Vagina (tissue), 2 donors: Measurements from ENCODE around the gene IL11RA.

ENCODE experiments used
- POLR2A ChIP-seq, 2 donors: fragments of 450-650 bp; IDR thresholded peaks; one replicate each; pipeline ENCODE4 v1.6.1; 2017; ENCODE audit warnings: antibody characterized with exemption in 2 of 2, mild to moderate bottlenecking in 2 of 2, moderate library complexity in 2 of 2
- POLR2AphosphoS5 ChIP-seq, 2 donors: sonication (generic); formaldehyde crosslinking; IDR thresholded peaks; one replicate each; pipeline ENCODE4 v1.9.0; 2017; ENCODE audit warnings: antibody characterized with exemption in 2 of 2, mild to moderate bottlenecking in 2 of 2, low read depth in 1 of 2; ENCODE audit not compliant: insufficient read depth in 1 of 2
- TF ChIP-seq, protein P1 (sequence below), 3 experiments: fragments of 450-650 bp in 2 of 3; fragments of 200-600 bp in 1 of 3; sonication (generic) in 1 of 3; IDR thresholded peaks; one replicate each; pipeline ENCODE4 v1.5.1; 2017 to 2019; ENCODE audit warnings: antibody characterized with exemption in 3 of 3, mild to moderate bottlenecking in 2 of 3, moderate library complexity in 2 of 3

DNA sequence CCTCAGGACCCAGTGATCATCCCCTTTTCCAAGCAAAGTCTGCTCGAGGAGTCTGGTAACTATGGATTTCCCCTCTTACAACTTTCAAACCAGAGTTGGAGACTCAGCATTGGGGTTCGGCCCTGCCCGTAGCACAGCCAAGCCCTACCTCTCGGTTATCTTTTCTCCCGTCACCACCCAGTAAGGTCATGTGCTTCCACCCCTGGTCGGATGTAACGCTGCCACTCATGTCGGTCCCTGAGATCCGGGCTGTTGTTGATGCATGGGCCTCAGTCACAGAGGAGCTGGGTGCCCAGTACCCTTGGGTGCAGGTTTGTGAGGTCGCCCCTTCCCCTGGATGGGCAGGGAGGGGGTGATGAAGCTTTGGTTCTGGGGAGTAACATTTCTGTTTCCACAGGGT lies 4.3 kb upstream of the IL11RA start:
- TF ChIP-seq, protein P1, sequence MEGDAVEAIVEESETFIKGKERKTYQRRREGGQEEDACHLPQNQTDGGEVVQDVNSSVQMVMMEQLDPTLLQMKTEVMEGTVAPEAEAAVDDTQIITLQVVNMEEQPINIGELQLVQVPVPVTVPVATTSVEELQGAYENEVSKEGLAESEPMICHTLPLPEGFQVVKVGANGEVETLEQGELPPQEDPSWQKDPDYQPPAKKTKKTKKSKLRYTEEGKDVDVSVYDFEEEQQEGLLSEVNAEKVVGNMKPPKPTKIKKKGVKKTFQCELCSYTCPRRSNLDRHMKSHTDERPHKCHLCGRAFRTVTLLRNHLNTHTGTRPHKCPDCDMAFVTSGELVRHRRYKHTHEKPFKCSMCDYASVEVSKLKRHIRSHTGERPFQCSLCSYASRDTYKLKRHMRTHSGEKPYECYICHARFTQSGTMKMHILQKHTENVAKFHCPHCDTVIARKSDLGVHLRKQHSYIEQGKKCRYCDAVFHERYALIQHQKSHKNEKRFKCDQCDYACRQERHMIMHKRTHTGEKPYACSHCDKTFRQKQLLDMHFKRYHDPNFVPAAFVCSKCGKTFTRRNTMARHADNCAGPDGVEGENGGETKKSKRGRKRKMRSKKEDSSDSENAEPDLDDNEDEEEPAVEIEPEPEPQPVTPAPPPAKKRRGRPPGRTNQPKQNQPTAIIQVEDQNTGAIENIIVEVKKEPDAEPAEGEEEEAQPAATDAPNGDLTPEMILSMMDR (IDR thresholded peaks at IDR 0.05), result no peak
- no peak for TF ChIP-seq POLR2A (IDR thresholded peaks at IDR 0.05)
- no peak for TF ChIP-seq POLR2AphosphoS5 (IDR thresholded peaks at IDR 0.05; ENCODE audit: insufficient read depth in 1 of 2, low read depth in 1 of 2)
